Mesothelial cell of epicardium (in vitro differentiated cells): ENCODE data around the gene ARL4D. TPM values are rescaled to one million over a fixed set of nuclear protein-coding genes. Genes with fewer than 3 reads are reported as not detected.

ENCODE experiments used
- DNase-seq, 2 experiments: peaks; one replicate each; pipeline ENCODE4 v3.0.0; 2021; ENCODE audit warnings: low spot score in 2 of 2; ENCODE audit not compliant: unreplicated experiment in 2 of 2
- H3K27ac Mint-ChIP-seq: 2 replicates; pipeline ENCODE4 v1.8.0; 2021; ENCODE audit warnings: mixed read lengths
- H3K27me3 Mint-ChIP-seq: 2 replicates; pipeline ENCODE4 v1.8.0; 2021; ENCODE audit warnings: low read depth, mixed read lengths
- H3K36me3 Mint-ChIP-seq: 2 replicates; pipeline ENCODE4 v1.8.0; 2021; ENCODE audit warnings: mixed read lengths
- H3K4me1 Mint-ChIP-seq: 2 replicates; pipeline ENCODE4 v1.8.0; 2021; ENCODE audit warnings: mixed read lengths
- H3K4me3 Mint-ChIP-seq: 2 replicates; pipeline ENCODE4 v1.8.0; 2021; ENCODE audit warnings: mild to moderate bottlenecking, moderate library complexity, mixed read lengths
- H3K9me3 Mint-ChIP-seq: 2 replicates; pipeline ENCODE4 v1.8.0; 2021; ENCODE audit warnings: mixed read lengths
- total RNA-seq: library from RNA; stranded (reverse); gene quantifications from 3 replicates; pipeline ENCODE4 v1.2.1, GENCODE V29; 2021
- TF ChIP-seq, protein P1 (sequence below): fragments of 200-600 bp; sonication (generic); IDR thresholded peaks from one replicate; pipeline ENCODE4 v1.5.0; 2021; ENCODE audit warnings: antibody characterized with exemption; ENCODE audit not compliant: unreplicated experiment

ARL4D gene
- total RNA-seq, 1 donor from 2014 or later = 8.1 TPM

DNA sequence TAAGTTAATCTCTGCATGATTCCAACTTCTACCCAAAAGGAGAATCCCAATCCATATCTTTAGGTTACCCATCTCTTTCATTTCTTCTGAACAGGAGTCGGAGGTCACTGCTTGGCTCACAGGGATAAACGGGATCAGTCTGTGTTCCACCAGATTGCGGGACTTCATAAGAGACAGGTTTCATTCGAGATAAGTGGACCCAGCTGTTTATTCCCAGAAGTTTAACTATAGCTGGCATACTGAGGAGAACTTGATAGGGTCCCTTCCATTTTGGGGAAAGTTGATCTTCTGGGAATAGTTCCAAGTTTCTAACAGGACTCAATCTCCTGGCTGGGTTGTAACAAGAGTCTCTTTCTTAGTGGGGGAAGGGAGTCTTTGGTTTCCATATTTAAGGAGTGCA, 45.4 kb upstream of the ARL4D start:
- Mint-ChIP-seq H3K27me3 (no peaks in the 10 kb centered on the region), H3K27ac (no peak overlapping the region), H3K4me3 (no peak overlapping the region), H3K4me1 (no peaks in the 10 kb centered on the region), H3K9me3 (peaks cover 23% of the 10 kb centered on the region), H3K36me3 (peaks cover 23% of the 10 kb centered on the region)
- TF ChIP-seq, protein P1, sequence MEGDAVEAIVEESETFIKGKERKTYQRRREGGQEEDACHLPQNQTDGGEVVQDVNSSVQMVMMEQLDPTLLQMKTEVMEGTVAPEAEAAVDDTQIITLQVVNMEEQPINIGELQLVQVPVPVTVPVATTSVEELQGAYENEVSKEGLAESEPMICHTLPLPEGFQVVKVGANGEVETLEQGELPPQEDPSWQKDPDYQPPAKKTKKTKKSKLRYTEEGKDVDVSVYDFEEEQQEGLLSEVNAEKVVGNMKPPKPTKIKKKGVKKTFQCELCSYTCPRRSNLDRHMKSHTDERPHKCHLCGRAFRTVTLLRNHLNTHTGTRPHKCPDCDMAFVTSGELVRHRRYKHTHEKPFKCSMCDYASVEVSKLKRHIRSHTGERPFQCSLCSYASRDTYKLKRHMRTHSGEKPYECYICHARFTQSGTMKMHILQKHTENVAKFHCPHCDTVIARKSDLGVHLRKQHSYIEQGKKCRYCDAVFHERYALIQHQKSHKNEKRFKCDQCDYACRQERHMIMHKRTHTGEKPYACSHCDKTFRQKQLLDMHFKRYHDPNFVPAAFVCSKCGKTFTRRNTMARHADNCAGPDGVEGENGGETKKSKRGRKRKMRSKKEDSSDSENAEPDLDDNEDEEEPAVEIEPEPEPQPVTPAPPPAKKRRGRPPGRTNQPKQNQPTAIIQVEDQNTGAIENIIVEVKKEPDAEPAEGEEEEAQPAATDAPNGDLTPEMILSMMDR = no peak
- DNase-seq = no peak

DNA sequence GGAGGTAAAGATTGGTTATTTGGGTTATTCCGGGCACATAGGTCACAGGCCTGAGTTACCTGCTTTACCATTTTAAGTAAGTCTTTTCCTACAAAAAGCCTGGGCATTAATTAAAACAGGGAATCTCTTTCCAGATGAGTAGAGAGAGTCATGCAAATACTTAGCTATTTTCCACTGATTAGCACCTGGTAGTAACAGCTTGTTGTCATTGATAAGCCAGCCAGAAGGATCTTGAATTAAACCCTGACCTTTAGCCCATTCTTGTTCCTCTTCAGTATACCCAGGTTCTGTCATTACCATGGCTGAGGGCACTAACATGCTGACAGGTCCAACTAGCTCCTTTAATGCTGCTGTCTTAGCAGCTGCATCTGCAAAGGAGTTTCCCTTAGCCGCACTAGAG, 44.4 kb upstream of the ARL4D start:
- TF ChIP-seq, protein P1 = no peak
- Mint-ChIP-seq H3K36me3 (peaks cover 20% of the 10 kb centered on the region), H3K4me1 (peaks cover 2% of the 10 kb centered on the region), H3K27ac (no peak overlapping the region), H3K27me3 (no peaks in the 10 kb centered on the region), H3K4me3 (no peak overlapping the region), H3K9me3 (peaks cover 25% of the 10 kb centered on the region)
- DNase-seq = no peak

DNA sequence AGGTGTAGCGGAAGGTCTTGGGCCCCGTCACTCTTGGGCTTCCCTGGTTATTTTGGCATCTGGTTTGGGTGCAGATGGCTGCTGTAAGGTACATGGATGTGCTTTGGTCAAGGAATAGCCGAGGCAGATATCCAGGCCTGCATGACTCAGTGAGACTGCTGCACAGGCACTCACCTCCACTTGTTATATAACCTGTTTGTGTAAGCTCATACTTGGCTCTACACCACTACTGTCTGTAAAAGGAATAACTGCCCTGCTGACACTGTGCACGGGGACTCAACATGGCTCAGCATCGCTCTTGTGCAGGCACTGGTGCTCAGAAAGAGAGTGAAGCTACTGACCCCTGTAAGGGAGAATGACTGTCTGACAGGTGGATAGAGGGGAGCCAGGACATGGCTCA, 42.3 kb upstream of the ARL4D start:
- Mint-ChIP-seq H3K27ac (no peak overlapping the region), H3K27me3 (no peaks in the 10 kb centered on the region), H3K36me3 (peaks cover 14% of the 10 kb centered on the region), H3K4me1 (peaks cover 11% of the 10 kb centered on the region), H3K4me3 (no peak overlapping the region), H3K9me3 (peaks cover 20% of the 10 kb centered on the region)
- TF ChIP-seq, protein P1 = no peak
- DNase-seq = no peak

DNA sequence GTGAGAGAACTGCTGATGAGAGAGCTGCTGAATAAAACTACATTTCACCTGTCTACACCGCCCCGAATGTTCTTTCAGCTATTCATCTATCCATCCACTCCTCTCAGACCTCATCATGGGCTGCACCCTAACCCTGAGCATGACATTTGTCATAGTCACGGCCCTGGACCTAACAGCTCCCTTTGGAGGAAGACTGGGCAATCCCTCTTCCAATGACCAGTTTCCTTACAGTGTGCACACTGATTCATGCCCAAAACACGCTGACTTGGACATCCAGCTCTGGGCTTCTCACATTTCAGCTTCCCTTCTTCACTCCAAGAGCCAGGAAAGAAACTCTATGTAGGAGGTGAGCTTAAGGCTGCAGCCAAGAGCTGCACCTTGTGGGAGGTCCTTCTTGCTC, 41.8 kb upstream of the ARL4D start:
- Mint-ChIP-seq H3K36me3 (peaks cover 9% of the 10 kb centered on the region), H3K27me3 (no peaks in the 10 kb centered on the region), H3K27ac (no peak overlapping the region), H3K9me3 (peaks cover 15% of the 10 kb centered on the region), H3K4me1 (peaks cover 11% of the 10 kb centered on the region), H3K4me3 (no peak overlapping the region)
- TF ChIP-seq, protein P1 = no peak
- no peak for DNase-seq

DNA sequence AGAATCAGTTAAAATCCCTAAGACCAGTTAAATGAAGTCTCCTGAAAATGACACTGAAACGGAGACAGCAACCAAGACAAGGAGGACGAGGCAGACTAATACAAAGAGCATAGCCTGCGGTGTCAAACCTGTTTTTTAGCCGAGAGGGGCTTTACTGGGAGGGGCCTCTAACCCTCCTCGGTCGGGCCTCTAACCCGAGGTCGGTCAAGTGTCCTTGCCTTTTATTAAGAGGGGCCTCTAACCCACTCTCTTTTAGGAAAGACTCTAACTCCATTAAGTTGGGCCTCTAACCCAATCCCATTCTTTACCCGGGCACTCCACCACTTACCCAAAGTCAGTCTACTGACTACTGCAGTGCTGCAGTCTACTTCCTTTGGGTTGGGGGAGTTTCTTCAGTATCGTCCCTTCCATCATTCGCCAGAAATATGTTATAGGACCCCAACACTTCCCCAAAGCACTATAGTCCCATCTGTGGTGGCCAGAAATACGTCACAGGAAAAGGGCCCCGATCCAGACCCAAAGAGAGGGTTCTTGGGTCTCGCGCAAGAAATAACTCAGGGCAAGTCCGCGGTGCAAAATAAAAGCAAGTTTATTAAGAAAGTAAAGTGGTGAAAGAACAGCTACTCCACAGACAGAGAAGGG, 39.2 kb upstream of the ARL4D start:
- peaks cover 11% of the 10 kb centered on the region for H3K4me1 Mint-ChIP-seq
- H3K4me3 Mint-ChIP-seq = peak overlapping the region; percentile 67
- H3K9me3 Mint-ChIP-seq = peaks cover 25% of the 10 kb centered on the region
- no peaks in the 10 kb centered on the region for H3K27me3 Mint-ChIP-seq
- TF ChIP-seq, protein P1 = no peak
- peaks cover 8% of the 10 kb centered on the region for H3K36me3 Mint-ChIP-seq
- no peak for DNase-seq
- H3K27ac Mint-ChIP-seq = peak overlapping the region; percentile 100

DNA sequence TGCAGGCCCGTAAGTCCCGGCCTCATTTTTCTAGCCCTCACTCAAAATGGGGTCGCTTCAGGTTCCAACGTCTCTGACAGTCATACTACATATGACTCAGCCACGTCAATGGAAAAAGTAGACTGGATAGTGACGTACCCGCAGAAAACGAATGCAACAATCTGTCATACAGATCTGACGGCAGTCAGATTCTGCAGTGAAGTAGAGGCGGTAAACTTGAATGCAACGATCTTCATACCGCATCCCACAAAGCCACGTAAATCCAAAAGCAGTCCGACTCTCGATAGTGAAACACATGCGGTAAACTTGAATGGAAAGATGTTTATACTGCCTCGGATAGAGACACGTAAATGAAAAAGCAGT, 38.4 kb upstream of the ARL4D start:
- Mint-ChIP-seq H3K27ac (peak overlapping the region; percentile 100), H3K9me3 (peaks cover 25% of the 10 kb centered on the region), H3K27me3 (no peaks in the 10 kb centered on the region), H3K36me3 (peaks cover 8% of the 10 kb centered on the region), H3K4me1 (peaks cover 11% of the 10 kb centered on the region), H3K4me3 (peak overlapping the region; percentile 67)
- TF ChIP-seq, protein P1 = no peak
- no peak for DNase-seq
